ENCODE data around the gene CORO6. TPM values are rescaled to one million over a fixed set of nuclear protein-coding genes. Genes with fewer than 3 reads are reported as not detected.

Gene CORO6
- total and polyA plus RNA-seq, 2 of the 13 experiments (the other 11 are each of a cell fraction or from before 2014, with no cell fraction given): 0.42 to 0.82 TPM

- Histone ChIP-seq H3K9ac (ENCODE audit: insufficient read depth, low read depth, low read length) (peak overlapping the region; percentile 73), H3K4me2 (ENCODE audit: low read depth, low read length) (peak overlapping the region; percentile 93), H3K27ac (ENCODE audit: extremely low read length, insufficient read depth, low read length) (no peak overlapping the region), H2AFZ (ENCODE audit: low read length) (no peak overlapping the region), H3K27me3 (ENCODE audit: control insufficient read depth in 1 of 2, insufficient read depth in 2 of 2, low read length in 2 of 2) (peaks cover 0 to 1% of the 10 kb centered on the region in 2 experiments; a peak in 1 of 5 replicates), H3K79me2 (ENCODE audit: insufficient read depth, low read length) (peaks cover 23% of the 10 kb centered on the region), H3K4me1 (ENCODE audit: insufficient read depth, low read length) (peaks cover 57% of the 10 kb centered on the region), H3K36me3 (replicated peaks in 1 of 2; ENCODE audit: control insufficient read depth in 1 of 2, insufficient read depth in 2 of 2, low read length in 2 of 2) (no peaks in the 10 kb centered on the region), H4K20me1 (ENCODE audit: insufficient read depth, low read length) (peaks cover 14% of the 10 kb centered on the region; the same call in 1 of the 2 replicates), H3K9me3 (ENCODE audit: low read length) (no peaks in the 10 kb centered on the region), H3K4me3 (replicated peaks in 1 of 3; ENCODE audit: insufficient read depth in 1 of 3, low read depth in 2 of 3, low read length in 3 of 3) (peak overlapping the region; percentile 70 to 98 (median 79))
- FAIRE-seq (no peak), DNase-seq (ENCODE audit: low spot score) (no peak), ATAC-seq (peak; percentile 1; the same call in 1 of the 3 replicates)
- ChIA-PET POLR2A (interaction anchor here (1.0 to 2.0 kb wide), 3 partner anchors 14 to 29 kb away, joined by 4 to 11 read pairs (median 5); partner anchors contain the start of gene ABHD15), CTCF (ENCODE audit: low intra/inter-chr PET ratio, low total read pairs) (no interaction called here)
- intact Hi-C loops (cut with micrococcal nuclease; ENCODE audit: unreplicated experiment) (no loop called here), in situ Hi-C loops (cut with HindIII; ENCODE audit: extremely low pct_ligation_motif_present, low pct_unique_long_range_greater_than_20kb) (no loop called here)
- WGBS (ENCODE audit: low lambda C conversion rate): no CpG with 5 or more reads among the region's 72 CpGs
- no TSS peak for BruUV-seq (replicated peaks)
- TF ChIP-seq PHF8 (CRISPR knock-in tag; IDR thresholded peaks at IDR 0.05) (peak; percentile 61), ZNF496 (CRISPR knock-in tag; IDR thresholded peaks at IDR 0.05; ENCODE audit: insufficient replicate concordance) (no peak), MIER2 (CRISPR knock-in tag; IDR thresholded peaks at IDR 0.05) (no peak), RXRA (CRISPR knock-in tag; IDR thresholded peaks at IDR 0.05) (peak; percentile 57; the same call in 1 of the 2 replicates), HIVEP1 (CRISPR knock-in tag; IDR thresholded peaks at IDR 0.05) (0 out of 2 replicates have a peak, but pooled peaks have one; percentile 50), ZUFSP (CRISPR knock-in tag; IDR thresholded peaks at IDR 0.05; ENCODE audit: borderline replicate concordance) (no peak), LRRFIP1 (CRISPR knock-in tag; conservative IDR thresholded peaks at IDR 0.05) (no peak), ZNF644 (CRISPR knock-in tag; IDR thresholded peaks at IDR 0.05; ENCODE audit: low read depth) (no peak), IRF9 (CRISPR knock-in tag; IDR thresholded peaks at IDR 0.05; ENCODE audit: borderline replicate concordance) (0 out of 2 replicates have a peak, but pooled peaks have one; percentile 24), NRL (CRISPR knock-in tag; IDR thresholded peaks at IDR 0.05; ENCODE audit: borderline replicate concordance) (peak; percentile 58; the same call in 1 of the 2 replicates), ZNF367 (CRISPR knock-in tag; IDR thresholded peaks at IDR 0.05; ENCODE audit: borderline replicate concordance) (0 out of 2 replicates have a peak, but pooled peaks have one; percentile 39), IKZF5 (CRISPR knock-in tag; IDR thresholded peaks at IDR 0.05) (no peak), ZBTB10 (CRISPR knock-in tag; IDR thresholded peaks at IDR 0.05; ENCODE audit: borderline replicate concordance) (no peak)
Measured at GRCh38 chr17:29588562-29589411, 33.9 kb downstream of the CORO6 start.
